Activated CD8-positive, alpha-beta memory T cell treated with anti-CD3 and anti-CD28 coated beads for 1 hour (primary cell): ENCODE data around the gene AKAP13.
"Not testable (repeated sequence)": the region's sequence is repeated elsewhere in the genome, so short reads cannot be mapped to it uniquely, and the experiment has no call there.

Source experiments
- DNase-seq, 2 donors: peaks; one replicate each; pipeline ENCODE4 v3.0.0-alpha.2; 2020; ENCODE audit warnings: low read depth in 1 of 2; ENCODE audit errors: extremely low read depth in 1 of 2

Gene AKAP13

DNA sequence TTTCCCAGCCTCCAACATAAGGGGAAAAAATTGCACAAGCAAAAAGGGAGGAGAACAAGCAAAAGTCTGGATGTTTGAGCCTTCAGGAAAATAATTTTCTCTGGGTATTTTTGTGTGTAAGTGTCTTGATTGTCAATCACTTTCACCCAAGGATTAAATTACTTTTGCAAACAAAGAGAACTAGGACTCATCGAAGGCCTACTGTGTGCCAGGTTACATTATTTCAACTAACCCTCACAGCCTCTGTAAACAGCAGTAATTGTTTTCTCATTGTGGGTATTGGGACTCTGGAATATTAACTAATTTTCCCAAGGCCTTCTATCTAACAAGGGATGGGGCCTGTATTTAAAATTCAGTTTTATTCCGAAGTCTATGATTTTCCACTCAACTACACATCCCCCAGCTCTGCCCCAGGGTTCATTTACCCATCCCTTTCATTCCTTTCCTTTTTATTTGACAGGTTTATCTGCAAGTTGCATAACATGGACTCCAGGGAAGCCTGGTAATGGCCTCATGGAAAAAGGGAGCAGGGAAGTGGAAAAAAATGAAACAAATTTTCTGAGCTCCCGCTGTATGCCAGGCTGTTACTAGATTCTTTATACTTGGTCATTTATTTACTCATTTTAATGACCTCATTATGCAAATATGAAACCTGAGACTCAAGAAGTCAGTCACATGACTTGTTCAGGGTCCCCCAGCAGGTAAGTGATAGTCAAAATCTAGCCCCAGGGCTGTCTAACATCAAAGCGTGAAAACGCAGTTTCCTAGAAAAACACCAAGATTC, 32.9 kb upstream of the AKAP13 start:
- DNase-seq: not testable (repeated sequence)

GRCh38 chr15:85348048-85348766, 32.2 kb upstream of the AKAP13 start:
- DNase-seq: not testable (repeated sequence)

GRCh38 chr15:85349062-85349461, 31.3 kb upstream of the AKAP13 start:
- DNase-seq: not testable (repeated sequence)

- no peak for DNase-seq
Observed at GRCh38 chr15:85350395-85350794, 30.0 kb upstream of the AKAP13 start.

DNA sequence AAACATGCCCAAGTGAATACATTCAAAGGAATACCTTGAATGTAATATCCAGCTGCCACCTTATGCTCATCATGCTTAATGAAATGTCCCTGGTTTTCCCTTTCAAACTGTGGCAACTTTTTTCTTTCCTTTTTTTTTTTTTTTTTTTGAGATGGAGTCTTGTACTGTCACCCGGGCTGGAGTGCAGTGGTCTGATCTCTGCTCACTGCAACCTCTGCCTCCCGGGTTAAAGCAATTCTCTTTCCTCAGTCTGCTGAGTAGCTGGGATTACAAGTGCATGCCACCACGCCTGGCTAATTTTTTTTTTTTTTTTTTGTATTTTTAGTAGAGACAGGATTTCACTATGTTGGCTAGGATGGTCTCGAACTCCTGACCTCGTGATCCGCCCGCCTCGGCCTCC, 28.9 kb upstream of the AKAP13 start:
- not testable (repeated sequence) for DNase-seq

DNA sequence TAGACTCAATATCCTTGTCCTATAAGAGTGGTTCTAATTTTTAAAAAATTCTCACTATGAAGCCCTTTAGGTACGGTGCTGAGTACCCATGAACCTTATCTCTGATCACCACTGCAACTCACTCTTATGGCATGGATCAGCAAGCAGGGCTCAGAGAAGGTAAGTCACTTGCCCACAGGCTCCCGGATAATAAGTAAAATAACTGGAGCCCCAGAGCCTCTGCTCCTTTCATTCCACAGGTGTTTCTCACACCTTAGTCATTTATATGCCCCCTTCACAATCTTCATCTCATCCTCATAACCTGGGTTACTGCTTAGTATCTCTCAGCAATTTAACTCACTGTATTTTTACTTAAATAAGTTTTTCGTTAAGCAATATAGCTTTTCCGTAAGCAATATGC, 28.4 kb upstream of the AKAP13 start:
- DNase-seq: no peak

DNA sequence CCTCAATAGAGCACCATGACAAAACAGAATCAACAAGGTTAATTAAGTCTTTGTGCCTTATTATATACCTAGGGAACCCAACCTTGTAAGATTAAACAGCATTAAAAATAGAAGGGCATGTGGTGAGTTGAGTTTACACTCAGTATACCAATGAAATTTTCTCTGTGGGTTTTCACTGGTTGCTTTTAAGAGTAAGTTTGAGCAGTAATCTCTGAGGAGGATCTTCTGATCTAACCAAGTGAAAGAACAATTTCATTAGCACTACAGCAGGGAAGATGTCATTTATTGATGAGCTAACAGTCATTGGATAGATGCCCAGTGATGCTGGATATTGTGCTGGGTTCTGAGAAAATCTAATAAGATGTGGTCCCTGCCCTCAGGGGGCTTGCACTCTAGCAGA, 26.9 kb upstream of the AKAP13 start:
- no peak for DNase-seq

GRCh38 chr15:85354461-85354860, 25.9 kb upstream of the AKAP13 start:
- no peak for DNase-seq

DNA sequence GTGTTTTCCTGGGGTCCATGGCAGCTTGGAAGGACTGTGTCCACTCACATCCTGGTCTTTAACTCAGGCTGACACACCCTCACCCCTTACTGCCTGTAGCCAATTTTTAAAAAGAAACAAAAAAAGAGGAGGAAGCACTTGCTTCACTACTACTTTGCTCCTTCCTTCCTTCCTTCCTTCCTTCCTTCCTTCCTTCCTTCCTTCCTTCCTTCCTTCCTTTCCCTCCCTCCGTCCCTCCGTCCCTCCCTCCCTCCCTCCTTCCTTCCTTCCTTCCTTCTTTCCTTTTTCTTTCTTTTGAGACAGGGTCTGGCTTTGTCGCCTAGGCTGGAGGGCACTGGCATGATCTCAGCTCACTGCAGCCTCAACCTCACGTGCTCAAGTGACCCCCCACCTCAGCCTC, 25.5 kb upstream of the AKAP13 start:
- no peak for DNase-seq

DNA sequence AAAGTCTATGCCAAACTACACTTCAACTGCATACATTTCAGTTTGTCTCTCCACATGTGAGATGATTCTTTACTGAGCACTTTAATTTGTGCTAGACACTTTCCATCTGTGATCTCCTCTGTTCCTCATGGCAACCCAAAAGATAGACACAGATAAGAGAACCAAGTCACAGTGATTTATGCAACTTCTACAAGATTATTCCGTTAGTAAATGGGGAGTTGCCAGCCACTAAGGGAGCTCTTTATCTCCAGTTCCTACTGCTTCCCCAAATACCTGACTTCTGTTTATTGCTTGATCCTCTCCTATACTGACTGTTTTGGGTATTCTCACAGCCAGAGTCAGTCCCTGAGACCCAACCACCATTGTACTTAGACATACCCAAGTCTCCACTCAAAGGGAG, 24.1 kb upstream of the AKAP13 start:
- no peak for DNase-seq

- no peak for DNase-seq
Observed at GRCh38 chr15:85361323-85361722, 19.1 kb upstream of the AKAP13 start.

GRCh38 chr15:85362436-85363081, 17.8 kb upstream of the AKAP13 start:
- no peak for DNase-seq

GRCh38 chr15:85365980-85366379, 14.4 kb upstream of the AKAP13 start:
- DNase-seq: no peak

- no peak for DNase-seq
Observed at GRCh38 chr15:85367741-85368140, 12.7 kb upstream of the AKAP13 start.

GRCh38 chr15:85374831-85375230, 5.6 kb upstream of the AKAP13 start:
- no peak for DNase-seq

DNA sequence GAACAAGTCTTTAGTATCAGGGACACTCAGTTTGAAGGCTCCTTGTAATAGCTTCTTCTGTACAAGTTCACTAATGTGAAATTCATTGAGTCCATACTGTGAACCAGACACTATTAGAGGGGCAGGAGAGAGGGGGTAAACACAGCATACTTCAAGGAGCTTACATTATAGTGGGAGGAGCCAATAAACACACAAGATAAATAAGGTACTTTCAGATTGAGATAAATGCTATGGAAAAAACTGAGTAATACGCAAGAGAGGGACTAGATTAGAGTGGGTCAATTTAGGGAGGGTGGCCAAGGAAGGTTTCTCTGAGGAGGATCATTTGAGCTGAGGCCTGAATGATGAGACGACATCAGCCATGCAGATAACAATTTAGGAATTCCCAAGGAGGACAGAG, 3.1 kb upstream of the AKAP13 start:
- DNase-seq: no peak

GRCh38 chr15:85377986-85378385, 2.4 kb upstream of the AKAP13 start:
- DNase-seq: no peak

GRCh38 chr15:85379403-85380131, 836 bp upstream of the AKAP13 start:
- DNase-seq: peak; percentile 8 to 25

- DNase-seq: peak; percentile 10 to 42
Observed at GRCh38 chr15:85380812-85381642, 624 bp downstream of the AKAP13 start.
